ENCODE measurements around the gene GRB2. TPM values are rescaled to one million over a fixed set of nuclear protein-coding genes. Genes with fewer than 3 reads are reported as not detected.
A peak's percentile ranks its signal among the peaks of the same experiment; 100 is the strongest.

GRB2 gene
- total RNA-seq, 1 donor from 2014 or later, result 181 TPM

DNA sequence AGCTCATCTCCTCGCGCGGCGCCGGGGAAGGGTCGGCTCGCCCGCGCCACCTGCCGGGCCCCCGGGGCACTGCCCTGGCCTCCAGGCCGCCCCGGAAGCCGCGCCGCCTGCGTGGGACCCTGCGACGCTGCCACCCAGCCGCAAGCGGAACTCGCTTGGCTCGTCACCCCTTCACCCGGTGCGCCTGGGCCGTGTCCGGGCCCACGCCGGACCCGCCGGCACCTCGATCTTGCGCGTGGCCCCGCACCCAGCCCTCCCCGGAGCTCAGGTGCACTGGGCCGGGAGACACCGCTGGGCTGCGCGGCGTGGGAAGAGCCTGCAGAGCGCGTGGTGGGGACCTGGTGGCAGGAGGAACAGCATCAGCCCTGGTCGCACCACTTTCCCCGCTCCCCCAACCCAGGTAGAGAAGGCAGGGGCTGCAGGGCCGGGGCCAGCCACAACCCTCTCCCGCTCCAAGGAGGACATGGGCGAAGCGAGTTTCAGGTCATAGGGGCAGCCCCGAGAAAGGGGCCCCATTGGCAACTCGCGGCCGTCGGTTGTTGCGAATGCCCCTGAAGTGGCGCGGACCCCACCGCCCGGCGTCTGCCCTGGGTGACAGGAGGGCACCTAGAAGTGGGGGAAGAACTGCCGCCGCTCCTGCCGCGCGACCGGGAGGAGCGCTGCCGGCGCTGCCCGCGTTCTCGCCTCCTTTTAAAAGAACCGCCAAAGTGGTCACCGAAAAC, 134.1 kb downstream of the GRB2 start:
- no peaks in the 10 kb centered on the region for H3K9me3 ChIP-seq
- ATAC-seq (peak; percentile 89 to 94), DNase-seq (peak; percentile 91)
- H3K27ac ChIP-seq, result peak overlapping the region; percentile 99
- intact Hi-C loops (cut with DNase I), result no loop called here
- TF ChIP-seq, protein P1, sequence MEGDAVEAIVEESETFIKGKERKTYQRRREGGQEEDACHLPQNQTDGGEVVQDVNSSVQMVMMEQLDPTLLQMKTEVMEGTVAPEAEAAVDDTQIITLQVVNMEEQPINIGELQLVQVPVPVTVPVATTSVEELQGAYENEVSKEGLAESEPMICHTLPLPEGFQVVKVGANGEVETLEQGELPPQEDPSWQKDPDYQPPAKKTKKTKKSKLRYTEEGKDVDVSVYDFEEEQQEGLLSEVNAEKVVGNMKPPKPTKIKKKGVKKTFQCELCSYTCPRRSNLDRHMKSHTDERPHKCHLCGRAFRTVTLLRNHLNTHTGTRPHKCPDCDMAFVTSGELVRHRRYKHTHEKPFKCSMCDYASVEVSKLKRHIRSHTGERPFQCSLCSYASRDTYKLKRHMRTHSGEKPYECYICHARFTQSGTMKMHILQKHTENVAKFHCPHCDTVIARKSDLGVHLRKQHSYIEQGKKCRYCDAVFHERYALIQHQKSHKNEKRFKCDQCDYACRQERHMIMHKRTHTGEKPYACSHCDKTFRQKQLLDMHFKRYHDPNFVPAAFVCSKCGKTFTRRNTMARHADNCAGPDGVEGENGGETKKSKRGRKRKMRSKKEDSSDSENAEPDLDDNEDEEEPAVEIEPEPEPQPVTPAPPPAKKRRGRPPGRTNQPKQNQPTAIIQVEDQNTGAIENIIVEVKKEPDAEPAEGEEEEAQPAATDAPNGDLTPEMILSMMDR (IDR thresholded peaks at IDR 0.05), result peak; percentile 75
- peaks cover 23% of the 10 kb centered on the region for H3K4me1 ChIP-seq
- peaks cover 34% of the 10 kb centered on the region for H3K36me3 ChIP-seq
- peak overlapping the region; percentile 93 for H3K4me3 ChIP-seq
- no peaks in the 10 kb centered on the region for H3K27me3 ChIP-seq (ENCODE audit: low read depth)

DNA sequence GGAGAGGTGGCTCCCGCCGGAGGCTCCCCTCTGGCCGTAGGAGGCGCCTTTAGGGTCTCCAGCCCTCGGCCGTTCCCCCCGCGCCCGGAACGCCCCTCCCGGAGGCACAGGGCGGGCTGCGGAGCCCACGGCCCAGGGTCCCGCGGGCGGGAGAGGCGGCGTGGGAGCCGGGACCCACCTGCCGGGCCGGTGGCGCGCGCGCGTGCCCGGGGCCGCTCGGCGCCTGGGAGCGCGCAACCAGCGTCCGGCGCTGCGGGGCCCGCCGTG, 134.6 kb downstream of the GRB2 start, which contains the start of gene MIF4GD:
Gene MIF4GD (minus strand): TSS at position 266 of the 267 bp plus-strand sequence. CDS start 1,036 bp downstream, outside the sequence.
- H3K4me3 ChIP-seq, result peak within 1 kb of the TSS; percentile 93
- H3K9me3 ChIP-seq, result no peaks in the 10 kb centered on the region
- peaks cover 39% of the 10 kb centered on the region for H3K36me3 ChIP-seq
- H3K27me3 ChIP-seq (ENCODE audit: low read depth), result no peaks in the 10 kb centered on the region
- H3K27ac ChIP-seq, result peak within 1 kb of the TSS; percentile 99
- intact Hi-C loops (cut with DNase I), result no loop called here
- ATAC-seq (no peak), DNase-seq (no peak)
- TF ChIP-seq, protein P1 (IDR thresholded peaks at IDR 0.05), result no peak
- H3K4me1 ChIP-seq, result peaks cover 23% of the 10 kb centered on the region

DNA sequence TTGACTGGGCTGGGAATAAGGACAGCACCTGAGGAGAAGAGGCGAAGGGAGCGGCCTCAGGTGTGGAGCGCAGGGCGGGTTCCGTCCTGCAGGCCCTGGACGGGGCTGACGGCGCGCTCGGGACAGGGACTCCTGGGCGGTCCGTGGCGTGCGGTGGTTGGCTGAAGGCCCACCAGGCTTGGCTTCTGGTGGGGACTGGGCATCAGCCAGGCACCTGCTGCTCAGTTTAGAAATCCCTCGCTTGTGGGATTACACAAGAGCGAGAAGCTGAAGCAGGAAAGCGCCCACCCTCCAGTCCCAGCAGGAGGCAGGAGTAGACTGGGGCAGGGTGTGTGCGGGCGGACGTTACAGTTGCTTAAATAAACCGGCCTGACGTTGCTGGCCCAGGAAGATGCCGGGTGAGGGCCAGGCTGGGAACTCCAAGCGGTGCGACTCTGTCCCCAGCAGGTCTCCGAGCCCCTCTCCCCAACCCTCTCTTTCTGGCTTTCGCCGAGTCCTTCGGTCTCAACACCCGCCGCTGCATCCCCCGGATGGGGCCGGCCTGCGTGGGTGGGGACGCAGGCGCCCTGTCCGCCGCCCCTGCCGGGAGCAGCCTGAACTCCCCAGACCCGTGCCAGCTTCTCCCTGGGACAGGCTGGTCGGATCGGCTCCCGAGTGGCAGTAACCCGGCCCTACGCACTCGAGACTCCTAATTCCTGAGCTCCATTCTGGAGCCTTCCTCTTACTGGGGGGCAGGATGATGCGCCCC, 135.1 kb downstream of the GRB2 start:
- H3K27ac ChIP-seq, result peak overlapping the region; percentile 99
- H3K27me3 ChIP-seq (ENCODE audit: low read depth), result no peaks in the 10 kb centered on the region
- TF ChIP-seq, protein P1 (IDR thresholded peaks at IDR 0.05), result peak; percentile 35
- DNase-seq, result peak; percentile 83
- ATAC-seq, result peak; percentile 72 to 76
- intact Hi-C loops (cut with DNase I), result no loop called here
- H3K9me3 ChIP-seq, result no peaks in the 10 kb centered on the region
- H3K36me3 ChIP-seq, result peaks cover 44% of the 10 kb centered on the region
- peaks cover 23% of the 10 kb centered on the region for H3K4me1 ChIP-seq
- peak overlapping the region; percentile 93 for H3K4me3 ChIP-seq

DNA sequence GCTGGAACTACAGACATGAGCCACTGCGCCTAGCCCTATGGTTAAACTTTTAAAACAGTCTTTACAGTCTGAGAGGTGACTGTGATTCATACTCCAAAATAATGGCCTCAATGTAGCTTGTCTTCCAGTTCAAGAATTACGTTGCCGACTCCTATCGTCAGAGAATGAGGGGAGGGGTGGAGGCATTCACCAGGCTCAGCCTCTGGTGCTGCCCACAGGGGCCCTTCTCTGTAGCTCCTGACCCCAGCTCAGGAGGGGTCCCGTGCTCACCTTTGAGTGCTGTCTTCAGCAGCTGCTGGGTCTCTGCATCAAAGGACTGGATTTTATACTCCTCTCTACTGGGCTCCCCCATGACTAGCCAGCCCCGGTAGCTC, 135.6 kb downstream of the GRB2 start:
- H3K4me3 ChIP-seq, result peak overlapping the region; percentile 93
- H3K27ac ChIP-seq, result peak overlapping the region; percentile 99
- H3K36me3 ChIP-seq, result peaks cover 50% of the 10 kb centered on the region
- peaks cover 23% of the 10 kb centered on the region for H3K4me1 ChIP-seq
- ATAC-seq (no peak), DNase-seq (no peak)
- H3K9me3 ChIP-seq, result no peaks in the 10 kb centered on the region
- TF ChIP-seq, protein P1 (IDR thresholded peaks at IDR 0.05), result no peak
- no peaks in the 10 kb centered on the region for H3K27me3 ChIP-seq (ENCODE audit: low read depth)
- intact Hi-C loops (cut with DNase I), result no loop called here

Small RNA genes lying within 50 kb of the gene (microRNA-seq; reads per million reads assigned to microRNA genes)
- gene MIR3678 (ENCODE audit: borderline number of aligned reads), result not detected

Other genes with a start within 250 kb of the GRB2 start
- 351 TPM for gene SUMO2, start 222.7 kb downstream of the GRB2 start, total RNA-seq
- gene NUP85, start 200.0 kb downstream of the GRB2 start, total RNA-seq, result 66.8 TPM
- gene GGA3, start 144.1 kb downstream of the GRB2 start, total RNA-seq, result 68.6 TPM
- 38.3 TPM for gene MRPS7, start 143.8 kb downstream of the GRB2 start, total RNA-seq
- 32.1 TPM for gene MIF4GD, start 134.4 kb downstream of the GRB2 start, total RNA-seq
- 41.5 TPM for gene SLC25A19, start 116.2 kb downstream of the GRB2 start, total RNA-seq
- gene TMEM94, start 51.0 kb upstream of the GRB2 start, total RNA-seq, result 89.5 TPM
- gene CASKIN2, start 109.9 kb upstream of the GRB2 start, total RNA-seq, result 68.8 TPM
- 20.4 TPM for gene TSEN54, start 110.8 kb upstream of the GRB2 start, total RNA-seq
- gene LLGL2, start 120.0 kb upstream of the GRB2 start, total RNA-seq, result 111 TPM
- gene MYO15B, start 182.1 kb upstream of the GRB2 start, total RNA-seq, result 181 TPM
- 2.7 TPM for gene SMIM5, start 227.8 kb upstream of the GRB2 start, total RNA-seq